HFFc6 (cell line): ENCODE measurements around the gene MCAM. TPM values are rescaled to one million over a fixed set of nuclear protein-coding genes. Genes with fewer than 3 reads are reported as not detected.

ENCODE experiments used
- DNase-seq: peaks from one replicate; pipeline ENCODE4 v3.0.0-alpha.2; 2018
- H3K27ac Mint-ChIP-seq: 2 replicates; pipeline ENCODE4 v1.8.0; 2020; ENCODE audit warnings: mild to moderate bottlenecking, mixed read lengths
- H3K27me3 Mint-ChIP-seq: 2 replicates; pipeline ENCODE4 v1.8.0; 2021; ENCODE audit warnings: mild to moderate bottlenecking, moderate library complexity, mixed read lengths; ENCODE audit not compliant: insufficient read depth
- H3K36me3 Mint-ChIP-seq: 2 replicates; pipeline ENCODE4 v1.8.0; 2021; ENCODE audit warnings: low read depth, mixed read lengths
- H3K4me1 Mint-ChIP-seq: 2 replicates; pipeline ENCODE4 v1.8.0; 2020; ENCODE audit warnings: low read depth, mixed read lengths
- H3K4me3 Mint-ChIP-seq: 2 replicates; pipeline ENCODE4 v1.8.0; 2020; ENCODE audit warnings: mild to moderate bottlenecking, moderate library complexity, mixed read lengths
- H3K9me3 Mint-ChIP-seq: 2 replicates; pipeline ENCODE4 v1.8.0; 2020; ENCODE audit warnings: mild to moderate bottlenecking, mixed read lengths
- CTCF ChIP-seq: fragments of 200-600 bp; sonication (generic); IDR thresholded peaks from 2 replicates; pipeline ENCODE4 v1.5.0; 2021; ENCODE audit warnings: antibody characterized with exemption, mild to moderate bottlenecking
- total RNA-seq, 6 experiments: library from RNA; stranded (reverse); fragmentation: NEBNext Ultra II Directional; extraction: Animal tissue kit (Norgen Biotek cat#: 25700); gene quantifications; 2 replicates in 1 of 6; 3 replicates in 5 of 6; pipeline ENCODE4 v1.2.3, GENCODE V29; 2021

Gene MCAM
- total RNA-seq, 6 experiments from 2014 or later: 1.8 to 7.7 (median 6.9) TPM

GRCh38 chr11:119336744-119337469 is 20.0 kb upstream of the MCAM start:
- H3K27ac Mint-ChIP-seq: peak overlapping the region; percentile 88
- peaks cover 61% of the 10 kb centered on the region for H3K4me1 Mint-ChIP-seq
- no peak for TF ChIP-seq CTCF
- H3K9me3 Mint-ChIP-seq: no peaks in the 10 kb centered on the region
- H3K36me3 Mint-ChIP-seq: peaks cover 21% of the 10 kb centered on the region; the same call in 1 of the 2 replicates
- no peak for DNase-seq
- peak overlapping the region; percentile 78 for H3K4me3 Mint-ChIP-seq
- peaks cover 9% of the 10 kb centered on the region for H3K27me3 Mint-ChIP-seq

DNA sequence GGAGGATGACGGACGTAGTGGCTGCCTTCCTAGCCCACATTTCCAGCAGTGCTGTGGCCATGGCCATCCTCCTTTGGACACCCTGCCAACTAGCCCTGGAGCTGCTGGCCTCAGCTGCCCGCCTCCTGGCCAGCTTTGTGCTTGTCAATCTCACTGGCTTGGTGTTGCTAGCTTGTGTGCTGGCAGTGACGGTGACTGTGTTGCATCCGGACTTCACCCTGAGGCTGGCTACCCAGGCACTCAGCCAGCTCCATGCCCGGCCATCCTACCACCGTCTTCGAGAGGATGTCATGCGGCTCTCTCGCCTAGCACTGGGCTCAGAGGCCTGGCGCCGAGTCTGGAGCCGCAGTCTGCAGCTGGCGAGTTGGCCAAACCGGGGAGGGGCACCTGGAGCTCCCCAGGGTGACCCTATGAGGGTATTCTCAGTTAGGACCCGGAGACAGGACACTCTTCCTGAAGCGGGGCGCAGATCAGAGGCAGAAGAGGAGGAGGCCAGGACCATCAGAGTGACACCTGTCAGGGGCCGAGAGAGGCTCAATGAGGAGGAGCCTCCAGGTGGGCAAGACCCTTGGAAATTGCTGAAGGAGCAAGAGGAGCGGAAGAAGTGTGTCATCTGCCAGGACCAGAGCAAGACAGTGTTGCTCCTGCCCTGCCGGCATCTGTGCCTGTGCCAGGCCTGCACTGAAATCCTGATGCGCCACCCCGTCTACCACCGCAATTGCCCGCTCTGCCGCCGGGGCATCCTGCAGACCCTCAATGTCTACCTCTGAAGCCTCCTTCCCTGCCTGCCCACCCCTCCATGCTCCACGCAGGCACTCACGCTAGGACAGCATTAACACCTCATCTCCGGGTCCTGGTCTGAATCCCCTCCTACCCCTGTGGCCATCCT is 19.0 kb upstream of the MCAM start:
- Mint-ChIP-seq H3K36me3 (peaks cover 21% of the 10 kb centered on the region; the same call in 1 of the 2 replicates), H3K27me3 (peaks cover 2% of the 10 kb centered on the region), H3K27ac (peak overlapping the region; percentile 97), H3K4me3 (peak overlapping the region; percentile 97), H3K4me1 (peaks cover 57% of the 10 kb centered on the region), H3K9me3 (no peaks in the 10 kb centered on the region)
- TF ChIP-seq CTCF: no peak
- DNase-seq: no peak

DNA sequence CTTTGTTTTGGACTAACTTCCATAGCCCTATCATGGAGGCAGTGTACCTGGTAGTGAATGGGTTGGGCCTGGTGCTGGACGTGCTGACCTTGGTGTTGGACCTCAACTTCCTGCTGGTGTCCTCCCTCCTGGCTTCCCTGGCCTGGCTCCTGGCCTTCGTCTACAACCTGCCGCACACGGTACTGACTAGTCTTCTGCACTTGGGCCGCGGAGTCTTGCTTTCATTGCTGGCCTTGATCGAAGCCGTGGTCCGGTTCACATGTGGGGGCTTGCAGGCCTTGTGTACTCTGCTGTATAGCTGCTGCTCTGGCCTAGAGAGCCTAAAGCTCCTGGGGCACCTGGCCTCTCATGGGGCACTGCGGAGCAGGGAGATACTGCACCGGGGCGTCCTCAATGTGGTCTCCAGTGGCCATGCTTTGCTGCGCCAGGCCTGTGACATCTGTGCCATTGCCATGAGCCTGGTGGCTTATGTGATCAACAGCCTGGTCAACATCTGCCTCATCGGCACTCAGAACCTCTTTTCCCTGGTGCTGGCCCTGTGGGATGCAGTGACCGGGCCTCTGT is 18.2 kb upstream of the MCAM start:
- H3K36me3 Mint-ChIP-seq: peaks cover 21% of the 10 kb centered on the region; the same call in 1 of the 2 replicates
- no peak for DNase-seq
- H3K27ac Mint-ChIP-seq: peak overlapping the region; percentile 97
- peak overlapping the region; percentile 97 for H3K4me3 Mint-ChIP-seq
- H3K4me1 Mint-ChIP-seq: peaks cover 53% of the 10 kb centered on the region
- no peak for TF ChIP-seq CTCF
- H3K9me3 Mint-ChIP-seq: no peaks in the 10 kb centered on the region
- peaks cover 8% of the 10 kb centered on the region; the same call in 1 of the 2 replicates for H3K27me3 Mint-ChIP-seq

GRCh38 chr11:119334174-119334930 is 17.4 kb upstream of the MCAM start, which contains the start of gene RNF26:
Gene RNF26, plus strand, starts transcription at chr11:119334527. Its CDS starts 596 bp downstream, at chr11:119335123.
- TF ChIP-seq CTCF: no peak
- Mint-ChIP-seq H3K9me3 (no peaks in the 10 kb centered on the region), H3K36me3 (peaks cover 21% of the 10 kb centered on the region; the same call in 1 of the 2 replicates), H3K4me1 (peaks cover 52% of the 10 kb centered on the region), H3K27me3 (peaks cover 8% of the 10 kb centered on the region; the same call in 1 of the 2 replicates), H3K4me3 (peak within 1 kb of the TSS; percentile 97), H3K27ac (peak within 1 kb of the TSS; percentile 97)
- peak; percentile 96 for DNase-seq
